Gastrocnemius medialis (tissue), 4 donors: ENCODE results near the gene PGAP1.

Experiments
- POLR2A ChIP-seq, 2 donors: fragments of 450-650 bp; IDR thresholded peaks; one replicate each; pipeline ENCODE4 v1.6.1; 2017; ENCODE audit warnings: antibody characterized with exemption in 2 of 2, mild to moderate bottlenecking in 2 of 2, moderate library complexity in 2 of 2
- TF ChIP-seq, protein P1 (sequence below), 5 experiments: fragments of 450-650 bp in 3 of 5; fragments of 200-600 bp in 2 of 5; sonication (generic) in 2 of 5; IDR thresholded peaks in 4 of 5; conservative IDR thresholded peaks in 1 of 5; 1 replicate in 4 of 5; 2 replicates in 1 of 5; pipeline ENCODE4 v1.5.1; 2016 to 2019; ENCODE audit warnings: antibody characterized with exemption in 5 of 5, mild to moderate bottlenecking in 3 of 5, moderate library complexity in 3 of 5

DNA sequence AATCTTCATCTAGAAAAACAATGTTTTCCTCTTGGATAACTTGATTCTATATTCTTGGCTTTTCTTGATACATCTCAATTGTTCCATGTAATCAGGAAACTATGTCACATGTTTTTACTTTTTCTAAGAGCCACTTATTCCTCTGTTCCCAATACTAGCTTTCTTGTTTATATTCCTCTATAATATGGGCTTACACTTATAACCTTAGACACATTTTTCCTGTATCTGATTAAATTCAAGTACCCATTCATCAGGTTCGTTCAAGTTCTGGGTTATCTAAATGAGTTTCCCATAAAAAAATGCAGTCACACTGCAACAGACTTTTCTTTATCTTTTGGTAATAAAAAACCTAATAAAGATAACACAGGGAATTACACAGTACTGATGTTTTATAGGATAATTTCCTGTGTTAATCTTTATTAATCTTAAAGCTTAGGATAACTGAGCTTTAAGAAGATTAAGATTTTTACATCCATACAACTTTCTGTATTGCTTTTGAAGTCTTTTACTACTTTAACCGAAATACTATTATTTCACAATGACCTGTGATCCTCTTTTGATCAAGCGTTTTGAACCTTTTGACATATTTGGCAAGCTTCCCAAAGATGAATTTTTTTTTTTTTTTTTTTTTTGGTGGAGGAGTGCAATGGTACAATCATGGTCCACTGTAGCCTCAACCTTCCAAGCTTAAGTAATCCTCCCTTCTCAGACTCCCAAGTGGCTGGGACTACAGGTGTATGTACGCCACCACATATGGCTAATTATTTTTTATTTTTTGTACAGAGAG lies 73.0 kb downstream of the PGAP1 start:
- TF ChIP-seq, protein P1, sequence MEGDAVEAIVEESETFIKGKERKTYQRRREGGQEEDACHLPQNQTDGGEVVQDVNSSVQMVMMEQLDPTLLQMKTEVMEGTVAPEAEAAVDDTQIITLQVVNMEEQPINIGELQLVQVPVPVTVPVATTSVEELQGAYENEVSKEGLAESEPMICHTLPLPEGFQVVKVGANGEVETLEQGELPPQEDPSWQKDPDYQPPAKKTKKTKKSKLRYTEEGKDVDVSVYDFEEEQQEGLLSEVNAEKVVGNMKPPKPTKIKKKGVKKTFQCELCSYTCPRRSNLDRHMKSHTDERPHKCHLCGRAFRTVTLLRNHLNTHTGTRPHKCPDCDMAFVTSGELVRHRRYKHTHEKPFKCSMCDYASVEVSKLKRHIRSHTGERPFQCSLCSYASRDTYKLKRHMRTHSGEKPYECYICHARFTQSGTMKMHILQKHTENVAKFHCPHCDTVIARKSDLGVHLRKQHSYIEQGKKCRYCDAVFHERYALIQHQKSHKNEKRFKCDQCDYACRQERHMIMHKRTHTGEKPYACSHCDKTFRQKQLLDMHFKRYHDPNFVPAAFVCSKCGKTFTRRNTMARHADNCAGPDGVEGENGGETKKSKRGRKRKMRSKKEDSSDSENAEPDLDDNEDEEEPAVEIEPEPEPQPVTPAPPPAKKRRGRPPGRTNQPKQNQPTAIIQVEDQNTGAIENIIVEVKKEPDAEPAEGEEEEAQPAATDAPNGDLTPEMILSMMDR (IDR thresholded peaks at IDR 0.05 in 4 of 5, conservative IDR thresholded peaks at IDR 0.05 in 1 of 5): no peak
- TF ChIP-seq POLR2A (IDR thresholded peaks at IDR 0.05): no peak
